GM06990 (cell line): Measurements from ENCODE around the gene ASF1B.
"Not testable (repeated sequence)": the region's sequence is repeated elsewhere in the genome, so short reads cannot be mapped to it uniquely, and the experiment has no call there.

Experiments used
- DNase-seq: peaks from one replicate; pipeline ENCODE4 v3.0.0-alpha.2; 2011; ENCODE audit not compliant: insufficient read length; ENCODE audit errors: extremely low read depth
- H3K27me3 ChIP-seq: replicated peaks from 2 replicates; pipeline ENCODE4 v1.6.0; 2011; ENCODE audit warnings: low read length; ENCODE audit not compliant: control insufficient read depth, insufficient read depth
- H3K36me3 ChIP-seq: 2 replicates; pipeline ENCODE4 v1.5.1; 2011; ENCODE audit warnings: low read length; ENCODE audit not compliant: control insufficient read depth, insufficient read depth
- H3K4me3 ChIP-seq: replicated peaks from 2 replicates; pipeline ENCODE4 v1.5.1; 2011; ENCODE audit warnings: low read depth, mild to moderate bottlenecking, control low read depth, low read length
- CTCF ChIP-seq: IDR thresholded peaks from 2 replicates; pipeline ENCODE4 v1.5.1; 2011; ENCODE audit warnings: low read length, control low read depth, mild to moderate bottlenecking, inconsistent platforms; ENCODE audit not compliant: insufficient read depth, poor library complexity, severe bottlenecking

ASF1B gene

GRCh38 chr19:14150041-14150769, 13.8 kb upstream of the ASF1B start:
- no peak overlapping the region for H3K4me3 ChIP-seq
- DNase-seq: no peak
- TF ChIP-seq CTCF: no peak

GRCh38 chr19:14149509-14149994, 13.2 kb upstream of the ASF1B start:
- Histone ChIP-seq H3K4me3 (no peak overlapping the region; the same call in 1 of the 2 replicates), H3K36me3 (no peaks in the 10 kb centered on the region), H3K27me3 (no peaks in the 10 kb centered on the region)
- no peak for DNase-seq
- no peak for TF ChIP-seq CTCF

More at GRCh38 chr19:14150041-14150769, 13.8 kb upstream of the ASF1B start:
- no peaks in the 10 kb centered on the region for H3K27me3 ChIP-seq
- no peaks in the 10 kb centered on the region for H3K36me3 ChIP-seq

- no peak for TF ChIP-seq CTCF
- no peaks in the 10 kb centered on the region for H3K36me3 ChIP-seq
- no peak overlapping the region; the same call in 1 of the 2 replicates for H3K4me3 ChIP-seq
- H3K27me3 ChIP-seq: no peaks in the 10 kb centered on the region
- DNase-seq: no peak
Observed at GRCh38 chr19:14148751-14149410, 12.5 kb upstream of the ASF1B start.

- no peaks in the 10 kb centered on the region for H3K36me3 ChIP-seq
- H3K27me3 ChIP-seq: no peaks in the 10 kb centered on the region
- no peak overlapping the region for H3K4me3 ChIP-seq
- DNase-seq: no peak
- TF ChIP-seq CTCF: peak; percentile 87
Observed at GRCh38 chr19:14147797-14148605, 11.6 kb upstream of the ASF1B start.

GRCh38 chr19:14146789-14147216, 10.4 kb upstream of the ASF1B start:
- Histone ChIP-seq H3K4me3 (no peak overlapping the region), H3K36me3 (no peaks in the 10 kb centered on the region), H3K27me3 (no peaks in the 10 kb centered on the region)
- no peak for TF ChIP-seq CTCF
- DNase-seq: no peak

- not testable (repeated sequence) for DNase-seq, H3K4me3 ChIP-seq, H3K27me3 ChIP-seq, H3K36me3 ChIP-seq
Observed at GRCh38 chr19:14146169-14146568, 9.8 kb upstream of the ASF1B start.
